Upper lobe of right lung (tissue), 1 donor: ENCODE results near the gene RNF40. TPM values are rescaled to one million over a fixed set of nuclear protein-coding genes. Genes with fewer than 3 reads are reported as not detected.

Experiments
- ATAC-seq: fragments of 200-7000 bp; cut with Tn5 transposase; one replicate; pipeline ENCODE4 v1.9.1; 2020; ENCODE audit warnings: mild to moderate bottlenecking, moderate library complexity
- DNase-seq: peaks from one replicate; pipeline ENCODE4 v3.0.0-alpha.2; 2020
- H3K27ac ChIP-seq: fragments of 200-600 bp; one replicate; pipeline ENCODE4 v1.8.0; 2022
- H3K27me3 ChIP-seq: fragments of 200-600 bp; one replicate; pipeline ENCODE4 v1.8.0; 2022; ENCODE audit warnings: mild to moderate bottlenecking
- H3K36me3 ChIP-seq: fragments of 200-600 bp; one replicate; pipeline ENCODE4 v1.8.0; 2022
- H3K4me1 ChIP-seq: fragments of 200-600 bp; one replicate; pipeline ENCODE4 v1.8.0; 2022
- H3K4me3 ChIP-seq: fragments of 200-600 bp; one replicate; pipeline ENCODE4 v1.8.0; 2022; ENCODE audit warnings: mild to moderate bottlenecking
- H3K9me3 ChIP-seq: fragments of 200-600 bp; one replicate; pipeline ENCODE4 v1.8.0; 2022
- intact Hi-C: fragments of 100-400 bp; cut with DNase I; formaldehyde crosslinking; loops from one replicate; pipeline ENCODE4 v1.11.0; 2022
- total RNA-seq: library from RNA; stranded (reverse); fragmentation: NEBNext Ultra II Directional; extraction: Animal tissue kit (Norgen Biotek cat#: 25700); gene quantifications from one replicate; pipeline ENCODE4 v1.2.1, GENCODE V29; 2021
- TF ChIP-seq, protein P1 (sequence below): fragments of 200-600 bp; IDR thresholded peaks from one replicate; pipeline ENCODE4 v1.8.0; 2022; ENCODE audit warnings: antibody characterized with exemption
- donor health status: DM: no; HTN: yes; CAD: no; lungs with severe emphysema.

RNF40 gene
- total RNA-seq, 1 donor from 2014 or later = 93.6 TPM

GRCh38 chr16:30737794-30738648, 24.1 kb upstream of the RNF40 start:
- no peaks in the 10 kb centered on the region for H3K27me3 ChIP-seq
- TF ChIP-seq, protein P1, sequence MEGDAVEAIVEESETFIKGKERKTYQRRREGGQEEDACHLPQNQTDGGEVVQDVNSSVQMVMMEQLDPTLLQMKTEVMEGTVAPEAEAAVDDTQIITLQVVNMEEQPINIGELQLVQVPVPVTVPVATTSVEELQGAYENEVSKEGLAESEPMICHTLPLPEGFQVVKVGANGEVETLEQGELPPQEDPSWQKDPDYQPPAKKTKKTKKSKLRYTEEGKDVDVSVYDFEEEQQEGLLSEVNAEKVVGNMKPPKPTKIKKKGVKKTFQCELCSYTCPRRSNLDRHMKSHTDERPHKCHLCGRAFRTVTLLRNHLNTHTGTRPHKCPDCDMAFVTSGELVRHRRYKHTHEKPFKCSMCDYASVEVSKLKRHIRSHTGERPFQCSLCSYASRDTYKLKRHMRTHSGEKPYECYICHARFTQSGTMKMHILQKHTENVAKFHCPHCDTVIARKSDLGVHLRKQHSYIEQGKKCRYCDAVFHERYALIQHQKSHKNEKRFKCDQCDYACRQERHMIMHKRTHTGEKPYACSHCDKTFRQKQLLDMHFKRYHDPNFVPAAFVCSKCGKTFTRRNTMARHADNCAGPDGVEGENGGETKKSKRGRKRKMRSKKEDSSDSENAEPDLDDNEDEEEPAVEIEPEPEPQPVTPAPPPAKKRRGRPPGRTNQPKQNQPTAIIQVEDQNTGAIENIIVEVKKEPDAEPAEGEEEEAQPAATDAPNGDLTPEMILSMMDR = no peak
- intact Hi-C loops = no loop called here
- DNase-seq (no peak), ATAC-seq (no peak)
- H3K9me3 ChIP-seq = no peaks in the 10 kb centered on the region
- H3K4me3 ChIP-seq = no peak overlapping the region
- H3K4me1 ChIP-seq = peaks cover 15% of the 10 kb centered on the region
- no peak overlapping the region for H3K27ac ChIP-seq
- peaks cover 78% of the 10 kb centered on the region for H3K36me3 ChIP-seq

- Histone ChIP-seq H3K4me3 (no peak overlapping the region), H3K27ac (peak overlapping the region; percentile 80), H3K4me1 (peaks cover 15% of the 10 kb centered on the region), H3K27me3 (no peaks in the 10 kb centered on the region), H3K36me3 (peaks cover 77% of the 10 kb centered on the region), H3K9me3 (no peaks in the 10 kb centered on the region)
- DNase-seq (no peak), ATAC-seq (no peak)
- TF ChIP-seq, protein P1 = no peak
- intact Hi-C loops = no loop called here
These were observed 22.9 kb upstream of the RNF40 start for GRCh38 chr16:30738984-30739951.

- peak; percentile 89 for ATAC-seq
- H3K4me1 ChIP-seq = peaks cover 15% of the 10 kb centered on the region
- H3K27ac ChIP-seq = peak overlapping the region; percentile 80
These were observed 21.5 kb upstream of the RNF40 start for GRCh38 chr16:30740364-30741251.

GRCh38 chr16:30741461-30741914, 20.6 kb upstream of the RNF40 start:
- peak; percentile 91 for ATAC-seq
- Histone ChIP-seq H3K27me3 (no peaks in the 10 kb centered on the region), H3K4me3 (peak overlapping the region; percentile 37), H3K27ac (peak overlapping the region; percentile 80), H3K36me3 (peaks cover 70% of the 10 kb centered on the region), H3K4me1 (peaks cover 15% of the 10 kb centered on the region), H3K9me3 (no peaks in the 10 kb centered on the region)
- TF ChIP-seq, protein P1 = no peak
- DNase-seq = peak; percentile 84
- intact Hi-C loops = no loop called here

More at GRCh38 chr16:30740364-30741251, 21.5 kb upstream of the RNF40 start:
- TF ChIP-seq, protein P1 = no peak
- no peaks in the 10 kb centered on the region for H3K9me3 ChIP-seq
- intact Hi-C loops = no loop called here
- peak; percentile 93 for DNase-seq
- H3K36me3 ChIP-seq = peaks cover 78% of the 10 kb centered on the region
- H3K27me3 ChIP-seq = no peaks in the 10 kb centered on the region
- H3K4me3 ChIP-seq = peak overlapping the region; percentile 37

DNA sequence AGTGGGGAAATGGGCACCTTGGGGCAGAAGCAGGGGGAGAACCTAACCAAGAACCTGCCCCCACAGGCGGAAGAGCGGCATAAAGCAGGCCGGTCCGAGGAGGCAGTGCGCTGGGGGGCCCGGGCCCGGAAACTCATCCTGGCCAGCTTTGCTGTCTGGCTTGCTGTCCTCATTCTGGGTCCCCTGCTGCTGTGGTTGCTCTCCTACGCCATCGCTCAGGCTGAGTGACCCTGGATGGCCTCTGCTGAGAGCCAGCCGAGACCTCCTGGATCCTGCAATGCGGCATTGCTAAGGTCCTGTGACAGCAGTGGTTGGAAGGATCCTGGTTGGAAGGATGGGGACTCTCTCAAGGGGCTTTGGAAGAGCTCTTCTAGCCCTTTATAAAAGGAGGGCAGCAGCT, 18.4 kb upstream of the RNF40 start:
- TF ChIP-seq, protein P1 = no peak
- H3K27me3 ChIP-seq = no peaks in the 10 kb centered on the region
- no peaks in the 10 kb centered on the region for H3K9me3 ChIP-seq
- no peak overlapping the region for H3K4me3 ChIP-seq
- intact Hi-C loops = no loop called here
- DNase-seq (no peak), ATAC-seq (no peak)
- peaks cover 22% of the 10 kb centered on the region for H3K4me1 ChIP-seq
- no peak overlapping the region for H3K27ac ChIP-seq
- peaks cover 48% of the 10 kb centered on the region for H3K36me3 ChIP-seq
